IMR-90 (cell line): ENCODE results near the gene EGLN3. TPM values are rescaled to one million over a fixed set of nuclear protein-coding genes. Genes with fewer than 3 reads are reported as not detected.

Experiments used
- ATAC-seq: fragments of 200-7000 bp; cut with Tn5 transposase; 2 replicates; pipeline ENCODE4 v1.9.1; 2020; ENCODE audit warnings: low read depth, mild to moderate bottlenecking, moderate library complexity
- BruUV-seq: library from RNA; stranded (reverse); fragments of 400-500 nt; replicated peaks from 2 replicates; lab custom pipeline; 2021; lab: Mats Ljungman, UMichigan
- CTCF ChIA-PET: fragments of 300-600 bp; formaldehyde crosslinking; extraction: SDS; loops from one replicate; lab custom pipeline; 2021; ENCODE audit warnings: antibody characterized with exemption; lab: Yijun Ruan, JAX
- POLR2A ChIA-PET: fragments of 300-600 bp; sonication (Branson Sonifier 250); formaldehyde crosslinking; loops from one replicate; lab custom pipeline; 2022; ENCODE audit warnings: antibody characterized with exemption; ENCODE audit not compliant: unreplicated experiment; lab: Charles Lee
- DNase-seq: peaks from one replicate; pipeline ENCODE4 v3.0.0; 2013
- H2AFZ ChIP-seq: replicated peaks from 2 replicates; pipeline ENCODE3; 2013; ENCODE audit warnings: low read length, mild to moderate bottlenecking; ENCODE audit not compliant: poor library complexity
- H2AK5ac ChIP-seq: 2 replicates; pipeline ENCODE4 v1.6.1; 2013; ENCODE audit warnings: low read depth, low read length, inconsistent platforms
- H2AK9ac ChIP-seq: replicated peaks from 2 replicates; pipeline ENCODE3; 2013; ENCODE audit warnings: mild to moderate bottlenecking, low read depth, low read length, moderate library complexity; ENCODE audit not compliant: poor library complexity
- H2BK120ac ChIP-seq: 2 replicates; pipeline ENCODE4 v1.6.1; 2013; ENCODE audit warnings: low read depth, low read length, inconsistent platforms
- H2BK15ac ChIP-seq: 3 replicates; pipeline ENCODE4 v1.6.1; 2013; ENCODE audit warnings: low read depth, low read length, inconsistent platforms
- H2BK20ac ChIP-seq: 2 replicates; pipeline ENCODE4 v1.6.1; 2013; ENCODE audit warnings: low read depth, mild to moderate bottlenecking, inconsistent platforms, low read length, moderate library complexity
- H2BK5ac ChIP-seq: 2 replicates; pipeline ENCODE4 v1.6.1; 2013; ENCODE audit warnings: mild to moderate bottlenecking, low read depth, low read length, inconsistent platforms; ENCODE audit not compliant: poor library complexity, severe bottlenecking
- H3K14ac ChIP-seq: replicated peaks from 2 replicates; pipeline ENCODE4 v1.6.1; 2013; ENCODE audit warnings: low read depth, low read length, inconsistent platforms
- H3K18ac ChIP-seq: 2 replicates; pipeline ENCODE4 v1.6.1; 2013; ENCODE audit warnings: low read depth, low read length, control low read depth
- H3K23ac ChIP-seq: 2 replicates; pipeline ENCODE4 v1.6.1; 2013; ENCODE audit warnings: low read depth, low read length, inconsistent platforms
- H3K27ac ChIP-seq: 2 replicates; pipeline ENCODE4 v1.5.1; 2013; ENCODE audit warnings: mild to moderate bottlenecking, control low read depth, low read length; ENCODE audit not compliant: insufficient read depth
- H3K27me3 ChIP-seq: 2 replicates; pipeline ENCODE4 v1.6.1; 2013; ENCODE audit warnings: low read length; ENCODE audit not compliant: control insufficient read depth, insufficient read depth
- H3K36me3 ChIP-seq: 2 replicates; pipeline ENCODE4 v1.6.1; 2013; ENCODE audit warnings: low read length, mixed read lengths; ENCODE audit not compliant: control insufficient read depth, insufficient read depth
- H3K4ac ChIP-seq: 2 replicates; pipeline ENCODE4 v1.6.1; 2013; ENCODE audit warnings: low read depth, low read length, inconsistent platforms
- H3K4me1 ChIP-seq: 2 replicates; pipeline ENCODE4 v1.6.1; 2013; ENCODE audit warnings: low read length, mixed read lengths; ENCODE audit not compliant: control insufficient read depth, insufficient read depth
- H3K4me2 ChIP-seq: 2 replicates; pipeline ENCODE4 v1.6.1; 2013; ENCODE audit warnings: low read depth, mild to moderate bottlenecking, control low read depth, low read length, moderate library complexity
- H3K4me3 ChIP-seq: 2 replicates; pipeline ENCODE4 v1.5.1; 2013; ENCODE audit warnings: low read depth, mild to moderate bottlenecking, control low read depth, low read length, moderate library complexity; ENCODE audit not compliant: insufficient read depth
- H3K56ac ChIP-seq: 2 replicates; pipeline ENCODE4 v1.6.1; 2013; ENCODE audit warnings: low read length, inconsistent platforms; ENCODE audit not compliant: insufficient read depth; ENCODE audit errors: extremely low read depth
- H3K79me1 ChIP-seq, 2 experiments: 2 replicates each; pipeline ENCODE4 v1.6.1; 2013; ENCODE audit warnings: low read length in 2 of 2, inconsistent platforms in 1 of 2, low read depth in 1 of 2
- H3K9ac ChIP-seq: 2 replicates; pipeline ENCODE4 v1.6.1; 2013; ENCODE audit warnings: low read depth, low read length, control low read depth
- H3K9me1 ChIP-seq: 2 replicates; pipeline ENCODE4 v1.6.1; 2013; ENCODE audit warnings: low read length, inconsistent platforms; ENCODE audit not compliant: insufficient read depth
- H3K9me3 ChIP-seq: 2 replicates; pipeline ENCODE4 v1.6.1; 2013; ENCODE audit warnings: low read length; ENCODE audit not compliant: control insufficient read depth, insufficient read depth
- H4K20me1 ChIP-seq: 2 replicates; pipeline ENCODE4 v1.6.1; 2013; ENCODE audit warnings: low read length, inconsistent platforms; ENCODE audit not compliant: insufficient read depth
- H4K5ac ChIP-seq: 2 replicates; pipeline ENCODE4 v1.6.1; 2013; ENCODE audit warnings: mild to moderate bottlenecking, low read depth, low read length, control low read depth
- H4K8ac ChIP-seq, 2 experiments: 2 replicates each; pipeline ENCODE4 v1.6.1; 2013; ENCODE audit warnings: low read depth in 2 of 2, low read length in 2 of 2, control low read depth in 1 of 2, inconsistent platforms in 1 of 2
- H4K91ac ChIP-seq: 2 replicates; pipeline ENCODE4 v1.6.1; 2013; ENCODE audit warnings: low read depth, low read length, inconsistent platforms; ENCODE audit not compliant: insufficient read depth
- BHLHE40 ChIP-seq: fragments of 150-350 bp; IDR thresholded peaks from 2 replicates; pipeline ENCODE4 v1.6.1; 2016; ENCODE audit warnings: mild to moderate bottlenecking, low read depth, low read length
- CEBPB ChIP-seq: IDR thresholded peaks from 2 replicates; pipeline ENCODE4 v1.6.1; 2012; ENCODE audit warnings: low read depth, low read length, improper control_type of control experiment
- CHD1 ChIP-seq: IDR thresholded peaks from 2 replicates; pipeline ENCODE4 v1.6.1; 2012; ENCODE audit warnings: low read depth, low read length, improper control_type of control experiment
- FOS ChIP-seq: fragments of 150-350 bp; IDR thresholded peaks from 2 replicates; pipeline ENCODE4 v1.6.1; 2016; ENCODE audit warnings: low read depth, low read length
- MAZ ChIP-seq: IDR thresholded peaks from 2 replicates; pipeline ENCODE4 v1.6.1; 2012; ENCODE audit warnings: low read depth, mild to moderate bottlenecking, low read length, improper control_type of control experiment, moderate library complexity, borderline replicate concordance
- MXI1 ChIP-seq: IDR thresholded peaks from 2 replicates; pipeline ENCODE4 v1.6.1; 2012; ENCODE audit warnings: low read depth, mild to moderate bottlenecking, low read length, moderate library complexity, borderline replicate concordance
- POLR2A ChIP-seq: IDR thresholded peaks from 2 replicates; pipeline ENCODE4 v1.6.1; 2012; ENCODE audit warnings: mild to moderate bottlenecking, low read depth, low read length
- RAD21 ChIP-seq: IDR thresholded peaks from 2 replicates; pipeline ENCODE4 v1.6.1; 2012; ENCODE audit warnings: low read length, improper control_type of control experiment
- RCOR1 ChIP-seq: IDR thresholded peaks from 2 replicates; pipeline ENCODE4 v1.6.1; 2012; ENCODE audit warnings: mild to moderate bottlenecking, low read length, improper control_type of control experiment; ENCODE audit not compliant: insufficient replicate concordance
- RFX5 ChIP-seq: IDR thresholded peaks from 2 replicates; pipeline ENCODE4 v1.8.0; 2012; ENCODE audit warnings: low read depth, mild to moderate bottlenecking, low read length, moderate library complexity
- SMC3 ChIP-seq: fragments of 150-350 bp; IDR thresholded peaks from 2 replicates; pipeline ENCODE4 v1.6.1; 2016; ENCODE audit warnings: low read depth, mild to moderate bottlenecking, antibody characterized with exemption, low read length, moderate library complexity
- WGBS, 2 experiments: methylation state at CpG; one replicate each; pipeline versions ENCODE4 v1.1.5 to v1.1.7; 2013; ENCODE audit warnings: missing lambda C conversion rate in 2 of 2; ENCODE audit not compliant: insufficient read length in 1 of 2; ENCODE audit errors: extremely low coverage in 2 of 2; 5-methylcytosine and 5-hydroxymethylcytosine counted together
- dilution Hi-C: fragments of 300-500 bp; cut with HindIII; formaldehyde crosslinking; loops from one replicate; pipeline ENCODE4 v1.14.3; 2018; ENCODE audit warnings: low sequenced_read_pairs; ENCODE audit not compliant: unreplicated experiment
- in situ Hi-C: fragments of 300-500 bp; cut with MboI; formaldehyde crosslinking; loops from 3 replicates; pipeline ENCODE4 v1.14.3; 2019; ENCODE audit warnings: low sequenced_read_pairs, inconsistent platforms, mixed read lengths
- intact Hi-C: fragments of 100-400 bp; cut with micrococcal nuclease; formaldehyde crosslinking; loops from 2 replicates; pipeline ENCODE4 v1.10.0; 2022
- polyA plus RNA-seq, 3 experiments: library from polyadenylated mRNA; depleted of rRNA; stranded (reverse); fragments of >200 nt; gene quantifications; 2 replicates each; pipeline ENCODE4 v1.2.3, GENCODE V29; 2012; ENCODE audit warnings: low replicate concordance in 1 of 3
- total RNA-seq: library from RNA; depleted of rRNA; stranded (reverse); fragments of >200 nt; gene quantifications from 2 replicates; pipeline ENCODE4 v1.2.3, GENCODE V29; 2012
- TF ChIP-seq, protein P1 (sequence below): fragments of 150-350 bp; IDR thresholded peaks from 2 replicates; pipeline ENCODE4 v1.6.1; 2017; ENCODE audit warnings: mild to moderate bottlenecking, antibody characterized with exemption, low read length, low read depth
- TF ChIP-seq, protein P2 (sequence below): conservative IDR thresholded peaks from 2 replicates; pipeline ENCODE4 v1.5.1; 2012; ENCODE audit warnings: mild to moderate bottlenecking, low read depth, low read length, improper control_type of control experiment
- TF ChIP-seq, protein P3 (sequence below): fragments of 150-350 bp; IDR thresholded peaks from 2 replicates; pipeline ENCODE4 v1.6.1; 2016; ENCODE audit warnings: low read depth, mild to moderate bottlenecking, low read length, moderate library complexity, borderline replicate concordance

The EGLN3 gene
- total and polyA plus RNA-seq, 2 of the 4 experiments (the other 2 are of a cell fraction), result under 0.01 to 0.03 TPM

DNA sequence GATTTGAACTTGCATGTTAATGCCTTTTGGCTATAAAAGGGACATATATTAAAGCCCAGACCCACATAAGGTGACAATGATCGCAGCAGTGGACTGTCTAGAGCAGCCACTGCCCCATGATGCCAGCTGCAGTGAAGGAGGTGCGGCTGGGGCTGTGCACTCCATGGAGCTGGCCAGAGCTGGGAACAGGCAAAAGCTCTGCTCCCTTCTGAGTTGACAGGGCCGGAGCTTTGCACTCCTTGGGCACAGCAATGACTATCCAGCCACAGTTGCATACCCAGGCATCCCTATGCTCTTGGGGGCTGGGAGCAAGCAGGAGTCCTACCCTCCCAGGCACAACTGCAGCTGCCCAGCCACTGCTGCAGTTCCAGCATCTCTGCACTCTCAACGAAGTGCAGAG lies 50.2 kb downstream of the EGLN3 start:
- ATAC-seq (no peak), DNase-seq (no peak)
- H3K27ac ChIP-seq, result no peak overlapping the region
- no peak overlapping the region for H3K4me2 ChIP-seq
- H2BK15ac ChIP-seq, result no peak overlapping the region
- in situ Hi-C loops (no loop called here), dilution Hi-C loops (no loop called here), intact Hi-C loops (no loop called here)
- no peak overlapping the region for H2BK5ac ChIP-seq
- H3K79me1 ChIP-seq, result no peaks in the 10 kb centered on the region
- no peak overlapping the region for H3K23ac ChIP-seq
- H3K4me1 ChIP-seq, result no peaks in the 10 kb centered on the region
- H3K18ac ChIP-seq, result no peak overlapping the region
- H3K4me3 ChIP-seq, result no peak overlapping the region
- H2BK20ac ChIP-seq, result no peak overlapping the region
- POLR2A ChIA-PET, result no interaction called here
- no peak overlapping the region for H2AFZ ChIP-seq
- no peak overlapping the region for H2AK9ac ChIP-seq
- H3K27me3 ChIP-seq, result no peaks in the 10 kb centered on the region
- no peak overlapping the region for H4K8ac ChIP-seq
- no peak overlapping the region for H3K9ac ChIP-seq
- no peaks in the 10 kb centered on the region for H3K9me1 ChIP-seq
- H4K5ac ChIP-seq, result no peak overlapping the region
- TF ChIP-seq SMC3 (no peak), RFX5 (no peak), FOS (no peak), POLR2A (no peak), CEBPB (no peak), CHD1 (no peak), RAD21 (no peak), RCOR1 (no peak), MXI1 (no peak), BHLHE40 (no peak), MAZ (no peak)
- TF ChIP-seq, protein P1, sequence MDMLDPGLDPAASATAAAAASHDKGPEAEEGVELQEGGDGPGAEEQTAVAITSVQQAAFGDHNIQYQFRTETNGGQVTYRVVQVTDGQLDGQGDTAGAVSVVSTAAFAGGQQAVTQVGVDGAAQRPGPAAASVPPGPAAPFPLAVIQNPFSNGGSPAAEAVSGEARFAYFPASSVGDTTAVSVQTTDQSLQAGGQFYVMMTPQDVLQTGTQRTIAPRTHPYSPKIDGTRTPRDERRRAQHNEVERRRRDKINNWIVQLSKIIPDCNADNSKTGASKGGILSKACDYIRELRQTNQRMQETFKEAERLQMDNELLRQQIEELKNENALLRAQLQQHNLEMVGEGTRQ, result no peak
- TF ChIP-seq, protein P2, sequence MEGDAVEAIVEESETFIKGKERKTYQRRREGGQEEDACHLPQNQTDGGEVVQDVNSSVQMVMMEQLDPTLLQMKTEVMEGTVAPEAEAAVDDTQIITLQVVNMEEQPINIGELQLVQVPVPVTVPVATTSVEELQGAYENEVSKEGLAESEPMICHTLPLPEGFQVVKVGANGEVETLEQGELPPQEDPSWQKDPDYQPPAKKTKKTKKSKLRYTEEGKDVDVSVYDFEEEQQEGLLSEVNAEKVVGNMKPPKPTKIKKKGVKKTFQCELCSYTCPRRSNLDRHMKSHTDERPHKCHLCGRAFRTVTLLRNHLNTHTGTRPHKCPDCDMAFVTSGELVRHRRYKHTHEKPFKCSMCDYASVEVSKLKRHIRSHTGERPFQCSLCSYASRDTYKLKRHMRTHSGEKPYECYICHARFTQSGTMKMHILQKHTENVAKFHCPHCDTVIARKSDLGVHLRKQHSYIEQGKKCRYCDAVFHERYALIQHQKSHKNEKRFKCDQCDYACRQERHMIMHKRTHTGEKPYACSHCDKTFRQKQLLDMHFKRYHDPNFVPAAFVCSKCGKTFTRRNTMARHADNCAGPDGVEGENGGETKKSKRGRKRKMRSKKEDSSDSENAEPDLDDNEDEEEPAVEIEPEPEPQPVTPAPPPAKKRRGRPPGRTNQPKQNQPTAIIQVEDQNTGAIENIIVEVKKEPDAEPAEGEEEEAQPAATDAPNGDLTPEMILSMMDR, result no peak
- TF ChIP-seq, protein P3, sequence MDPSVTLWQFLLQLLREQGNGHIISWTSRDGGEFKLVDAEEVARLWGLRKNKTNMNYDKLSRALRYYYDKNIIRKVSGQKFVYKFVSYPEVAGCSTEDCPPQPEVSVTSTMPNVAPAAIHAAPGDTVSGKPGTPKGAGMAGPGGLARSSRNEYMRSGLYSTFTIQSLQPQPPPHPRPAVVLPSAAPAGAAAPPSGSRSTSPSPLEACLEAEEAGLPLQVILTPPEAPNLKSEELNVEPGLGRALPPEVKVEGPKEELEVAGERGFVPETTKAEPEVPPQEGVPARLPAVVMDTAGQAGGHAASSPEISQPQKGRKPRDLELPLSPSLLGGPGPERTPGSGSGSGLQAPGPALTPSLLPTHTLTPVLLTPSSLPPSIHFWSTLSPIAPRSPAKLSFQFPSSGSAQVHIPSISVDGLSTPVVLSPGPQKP, result no peak
- 30% methylated on average over 3 of the region's 4 CpGs; no CpG with 5 or more reads in 1 of the 2 experiments for WGBS, 2 experiments
- H3K4ac ChIP-seq, result no peak overlapping the region
- H3K36me3 ChIP-seq, result no peaks in the 10 kb centered on the region
- H3K9me3 ChIP-seq, result no peaks in the 10 kb centered on the region
- BruUV-seq, result no TSS peak
- CTCF ChIA-PET, result no interaction called here
- H2AK5ac ChIP-seq, result no peak overlapping the region
- no peak overlapping the region for H3K56ac ChIP-seq
- H4K91ac ChIP-seq, result no peak overlapping the region
- H4K20me1 ChIP-seq, result no peaks in the 10 kb centered on the region
- H2BK120ac ChIP-seq, result no peak overlapping the region
- H3K14ac ChIP-seq, result no peak overlapping the region
